ENCODE data around the gene INPP4A. TPM values are rescaled to one million over a fixed set of nuclear protein-coding genes. Genes with fewer than 3 reads are reported as not detected.

The INPP4A gene
- total and polyA plus RNA-seq, 10 of the 15 experiments (the other 5 are each of a cell fraction or from before 2014, with no cell fraction given), result 4.7 to 62.3 (median 36.9) TPM

GRCh38 chr2:98395977-98396376, 48.7 kb upstream of the INPP4A start (continued):
- no peak for TF ChIP-seq BACH1 (IDR thresholded peaks at IDR 0.05; ENCODE audit: borderline replicate concordance)

- H4K20me1 ChIP-seq (ENCODE audit: control insufficient read depth, insufficient read depth), result no peaks in the 10 kb centered on the region
- in situ Hi-C loops (cut with MboI) (no loop called here), intact Hi-C loops (cut with micrococcal nuclease; ENCODE audit: unreplicated experiment) (no loop called here)
- no TSS peak for BruUV-seq (replicated peaks)
- H3K4me1 ChIP-seq (ENCODE audit: control insufficient read depth, insufficient read depth, low read length), result no peaks in the 10 kb centered on the region
- H3K27me3 ChIP-seq (replicated peaks in 1 of 2; ENCODE audit: control insufficient read depth in 2 of 2, insufficient read depth in 2 of 2, low read length in 1 of 2), result peaks cover 0 to 2% of the 10 kb centered on the region in 2 experiments; a peak in 2 of 4 replicates
- FAIRE-seq (no peak), ATAC-seq (no peak), DNase-seq (ENCODE audit: low read depth, low spot score) (no peak)
- H2AFZ ChIP-seq (ENCODE audit: control insufficient read depth, low read depth, low read length), result no peak overlapping the region
- ChIA-PET SMC1A (ENCODE audit: uncharacterized antibody, unreplicated experiment) (interaction anchor here (0.6 kb wide), 1 partner anchor 1387 kb away, joined by 3 read pairs; no protein-coding TSS in a partner anchor), CTCF (no interaction called here), RAD21 (ENCODE audit: unreplicated experiment) (no interaction called here), POLR2A (no interaction called here)
- 54% methylated on average over 23 of the region's 23 CpGs for WGBS (ENCODE audit: insufficient coverage, insufficient replicate concordance, low lambda C conversion rate, missing lambda C conversion rate)
- no peaks in the 10 kb centered on the region for H3K36me3 ChIP-seq (ENCODE audit: control insufficient read depth in 2 of 2, insufficient read depth in 2 of 2, low read length in 1 of 2)
- no peak overlapping the region for H3K27ac ChIP-seq (ENCODE audit: control insufficient read depth, insufficient read depth)
- no peak overlapping the region for H3K9ac ChIP-seq (ENCODE audit: control insufficient read depth, insufficient read depth, low read length)
- no peaks in the 10 kb centered on the region for H3K79me2 ChIP-seq (ENCODE audit: control insufficient read depth, insufficient read depth, low read length)
- no peak overlapping the region for H3K4me2 ChIP-seq (ENCODE audit: control insufficient read depth, insufficient read depth)
- no peaks in the 10 kb centered on the region for H3K9me3 ChIP-seq (replicated peaks; ENCODE audit: control insufficient read depth, insufficient read depth, low read length)
- H3K4me3 ChIP-seq, result no peak overlapping the region
- TF ChIP-seq PML (IDR thresholded peaks at IDR 0.05; ENCODE audit: low read length) (no peak), KLF5 (IDR thresholded peaks at IDR 0.05; ENCODE audit: partially characterized antibody) (no peak), EZH2 (IDR thresholded peaks at IDR 0.05; ENCODE audit: borderline replicate concordance, control insufficient read depth, low read depth, low read length) (no peak), MAX (IDR thresholded peaks at IDR 0.05; ENCODE audit: low read depth, low read length) (no peak), SMAD5 (IDR thresholded peaks at IDR 0.05; ENCODE audit: low read depth) (no peak), CREB1 (IDR thresholded peaks at IDR 0.05; ENCODE audit: low read depth) (no peak), RFX5 (IDR thresholded peaks at IDR 0.05; ENCODE audit: low read depth, low read length) (no peak), E2F4 (IDR thresholded peaks at IDR 0.05; ENCODE audit: low read depth, low read length) (no peak), HDGF (IDR thresholded peaks at IDR 0.05) (no peak), WRNIP1 (IDR thresholded peaks at IDR 0.05; ENCODE audit: borderline replicate concordance, low read depth, low read length) (no peak), RELB (IDR thresholded peaks at IDR 0.05; ENCODE audit: low read depth) (no peak), REST (IDR thresholded peaks at IDR 0.05; ENCODE audit: low read depth, low read length) (no peak)
Observed at GRCh38 chr2:98396745-98397355, 47.8 kb upstream of the INPP4A start.

All from GM12878 (cell line).